ENCODE data around the gene CALML5. TPM values are rescaled to one million over a fixed set of nuclear protein-coding genes. Genes with fewer than 3 reads are reported as not detected.

Gene CALML5
- total and polyA plus RNA-seq, 9 of the 15 experiments (the other 6 are each of a cell fraction or from before 2014, with no cell fraction given) = not detected

GRCh38 chr10:5534051-5534821 lies 34.9 kb upstream of the CALML5 start (continued):
- TF ChIP-seq, protein P1, sequence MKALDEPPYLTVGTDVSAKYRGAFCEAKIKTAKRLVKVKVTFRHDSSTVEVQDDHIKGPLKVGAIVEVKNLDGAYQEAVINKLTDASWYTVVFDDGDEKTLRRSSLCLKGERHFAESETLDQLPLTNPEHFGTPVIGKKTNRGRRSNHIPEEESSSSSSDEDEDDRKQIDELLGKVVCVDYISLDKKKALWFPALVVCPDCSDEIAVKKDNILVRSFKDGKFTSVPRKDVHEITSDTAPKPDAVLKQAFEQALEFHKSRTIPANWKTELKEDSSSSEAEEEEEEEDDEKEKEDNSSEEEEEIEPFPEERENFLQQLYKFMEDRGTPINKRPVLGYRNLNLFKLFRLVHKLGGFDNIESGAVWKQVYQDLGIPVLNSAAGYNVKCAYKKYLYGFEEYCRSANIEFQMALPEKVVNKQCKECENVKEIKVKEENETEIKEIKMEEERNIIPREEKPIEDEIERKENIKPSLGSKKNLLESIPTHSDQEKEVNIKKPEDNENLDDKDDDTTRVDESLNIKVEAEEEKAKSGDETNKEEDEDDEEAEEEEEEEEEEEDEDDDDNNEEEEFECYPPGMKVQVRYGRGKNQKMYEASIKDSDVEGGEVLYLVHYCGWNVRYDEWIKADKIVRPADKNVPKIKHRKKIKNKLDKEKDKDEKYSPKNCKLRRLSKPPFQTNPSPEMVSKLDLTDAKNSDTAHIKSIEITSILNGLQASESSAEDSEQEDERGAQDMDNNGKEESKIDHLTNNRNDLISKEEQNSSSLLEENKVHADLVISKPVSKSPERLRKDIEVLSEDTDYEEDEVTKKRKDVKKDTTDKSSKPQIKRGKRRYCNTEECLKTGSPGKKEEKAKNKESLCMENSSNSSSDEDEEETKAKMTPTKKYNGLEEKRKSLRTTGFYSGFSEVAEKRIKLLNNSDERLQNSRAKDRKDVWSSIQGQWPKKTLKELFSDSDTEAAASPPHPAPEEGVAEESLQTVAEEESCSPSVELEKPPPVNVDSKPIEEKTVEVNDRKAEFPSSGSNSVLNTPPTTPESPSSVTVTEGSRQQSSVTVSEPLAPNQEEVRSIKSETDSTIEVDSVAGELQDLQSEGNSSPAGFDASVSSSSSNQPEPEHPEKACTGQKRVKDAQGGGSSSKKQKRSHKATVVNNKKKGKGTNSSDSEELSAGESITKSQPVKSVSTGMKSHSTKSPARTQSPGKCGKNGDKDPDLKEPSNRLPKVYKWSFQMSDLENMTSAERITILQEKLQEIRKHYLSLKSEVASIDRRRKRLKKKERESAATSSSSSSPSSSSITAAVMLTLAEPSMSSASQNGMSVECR (CRISPR knock-in tag; IDR thresholded peaks at IDR 0.05) = no peak
- TF ChIP-seq GTF2F1 (IDR thresholded peaks at IDR 0.05; ENCODE audit: low read depth, low read length) = no peak
- TF ChIP-seq SOX6 (IDR thresholded peaks at IDR 0.05) = no peak
- no peak for TF ChIP-seq RBBP5 (IDR thresholded peaks at IDR 0.05; ENCODE audit: borderline replicate concordance, insufficient read depth, low read length, poor library complexity, severe bottlenecking)
- TF ChIP-seq HDAC1 (IDR thresholded peaks at IDR 0.05) = no peak
